GM12878 (cell line): ENCODE data around the gene TMED10. TPM values are rescaled to one million over a fixed set of nuclear protein-coding genes. Genes with fewer than 3 reads are reported as not detected.
A peak's percentile ranks its signal among the peaks of the same experiment; 100 is the strongest.

Experiments used
- ATAC-seq: fragments of 200-7000 bp; cut with Tn5 transposase; 3 replicates; pipeline ENCODE4 v1.9.1; 2020; ENCODE audit warnings: mild to moderate bottlenecking, moderate library complexity
- BruUV-seq: library from RNA; stranded (reverse); fragments of 400-500 nt; replicated peaks from 2 replicates; lab custom pipeline; 2021; lab: Mats Ljungman, UMichigan
- CTCF ChIA-PET: fragments of 300-600 bp; sonication (Branson Sonifier 250); formaldehyde crosslinking; extraction: SDS; loops from one replicate; lab custom pipeline; 2021; ENCODE audit warnings: inconsistent platforms; lab: Yijun Ruan, JAX
- POLR2A ChIA-PET: fragments of 350-600 bp; formaldehyde crosslinking; extraction: SDS; loops from one replicate; lab custom pipeline; 2021; ENCODE audit warnings: inconsistent platforms; lab: Charles Lee
- RAD21 ChIA-PET: fragments of 300-600 bp; sonication (Branson Sonifier 250); formaldehyde crosslinking; loops from one replicate; lab custom pipeline; 2023; ENCODE audit warnings: antibody characterized with exemption; ENCODE audit not compliant: unreplicated experiment; lab: Charles Lee
- SMC1A ChIA-PET: fragments of 300-600 bp; sonication (Branson Sonifier 250); formaldehyde crosslinking; loops from one replicate; lab custom pipeline; 2023; ENCODE audit not compliant: unreplicated experiment, uncharacterized antibody; lab: Charles Lee
- DNase-seq: peaks from one replicate; pipeline ENCODE4 v3.0.0-alpha.2; 2011; ENCODE audit warnings: low read depth, low spot score
- FAIRE-seq: peaks from 3 replicates; lab custom pipeline; 2011; peaks lifted over from hg19 to GRCh38; lab: Jason Lieb, UNC
- H2AFZ ChIP-seq: 2 replicates; pipeline ENCODE4 v1.6.0; 2011; ENCODE audit warnings: low read depth, low read length, control low read depth; ENCODE audit not compliant: control insufficient read depth
- H3K27ac ChIP-seq: 2 replicates; pipeline ENCODE4 v1.5.1; 2011; ENCODE audit warnings: control low read depth; ENCODE audit not compliant: control insufficient read depth, insufficient read depth
- H3K27me3 ChIP-seq, 2 experiments: replicated peaks in 1 of 2; 2 replicates each; pipeline versions ENCODE4 v1.6.0 to v1.6.1; 2011; ENCODE audit warnings: low read length in 1 of 2; ENCODE audit not compliant: control insufficient read depth in 2 of 2, insufficient read depth in 2 of 2
- H3K36me3 ChIP-seq, 2 experiments: 2 replicates each; pipeline ENCODE4 v1.5.1; 2011; ENCODE audit warnings: low read length in 1 of 2; ENCODE audit not compliant: control insufficient read depth in 2 of 2, insufficient read depth in 2 of 2
- H3K4me1 ChIP-seq: 2 replicates; pipeline ENCODE4 v1.6.1; 2011; ENCODE audit warnings: mild to moderate bottlenecking, low read length, moderate library complexity, mixed read lengths; ENCODE audit not compliant: control insufficient read depth, insufficient read depth
- H3K4me2 ChIP-seq: 2 replicates; pipeline ENCODE4 v1.6.0; 2011; ENCODE audit warnings: control low read depth; ENCODE audit not compliant: control insufficient read depth, insufficient read depth
- H3K4me3 ChIP-seq: fragments of 200-600 bp; sonication (generic); 2 replicates; pipeline ENCODE4 v1.5.1; 2016
- H3K79me2 ChIP-seq: 2 replicates; pipeline ENCODE4 v1.6.0; 2011; ENCODE audit warnings: low read length; ENCODE audit not compliant: control insufficient read depth, insufficient read depth
- H3K9ac ChIP-seq: 2 replicates; pipeline ENCODE4 v1.8.0; 2011; ENCODE audit warnings: low read length, control low read depth, mixed read lengths; ENCODE audit not compliant: control insufficient read depth, insufficient read depth
- H3K9me3 ChIP-seq: replicated peaks from 3 replicates; pipeline ENCODE4 v1.5.1; 2011; ENCODE audit warnings: mild to moderate bottlenecking, low read length; ENCODE audit not compliant: control insufficient read depth, insufficient read depth
- H4K20me1 ChIP-seq: 2 replicates; pipeline ENCODE4 v1.6.0; 2011; ENCODE audit not compliant: control insufficient read depth, insufficient read depth
- BCL11A ChIP-seq: IDR thresholded peaks from 2 replicates; pipeline ENCODE4 v1.6.1; 2011; ENCODE audit warnings: low read depth, low read length
- CHD4 ChIP-seq: fragments of 200-600 bp; sonication (generic); IDR thresholded peaks from 2 replicates; pipeline ENCODE4 v1.6.1; 2016; ENCODE audit warnings: mild to moderate bottlenecking
- GABPA ChIP-seq: IDR thresholded peaks from 2 replicates; pipeline ENCODE4 v1.6.1; 2014; ENCODE audit warnings: antibody characterized with exemption, low read depth, mild to moderate bottlenecking, inconsistent platforms
- GATAD2B ChIP-seq: fragments of 450-650 bp; conservative IDR thresholded peaks from 2 replicates; pipeline ENCODE4 v1.6.1; 2017; ENCODE audit warnings: low read depth, mild to moderate bottlenecking, moderate library complexity
- HDAC2 ChIP-seq: fragments of 200-600 bp; sonication (generic); IDR thresholded peaks from 2 replicates; pipeline ENCODE4 v1.6.1; 2017
- NFYA ChIP-seq: IDR thresholded peaks from 2 replicates; pipeline ENCODE4 v1.6.1; 2011; ENCODE audit warnings: low read depth, mild to moderate bottlenecking, low read length, improper control_type of control experiment, borderline replicate concordance
- NR2C2 ChIP-seq: IDR thresholded peaks from 2 replicates; pipeline ENCODE4 v1.6.1; 2011; ENCODE audit warnings: borderline replicate concordance, low read depth; ENCODE audit not compliant: control insufficient read depth, insufficient read length
- NRF1 ChIP-seq: conservative IDR thresholded peaks from 2 replicates; pipeline ENCODE4 v1.6.1; 2011; ENCODE audit warnings: mild to moderate bottlenecking, low read depth, low read length, improper control_type of control experiment
- PKNOX1 ChIP-seq: fragments of 450-650 bp; IDR thresholded peaks from 2 replicates; pipeline ENCODE4 v1.6.1; 2016; ENCODE audit warnings: mild to moderate bottlenecking
- PML ChIP-seq: IDR thresholded peaks from 2 replicates; pipeline ENCODE4 v1.6.1; 2012; ENCODE audit warnings: low read length, inconsistent platforms
- RAD51 ChIP-seq: fragments of 450-650 bp; IDR thresholded peaks from 2 replicates; pipeline ENCODE4 v1.6.1; 2016; ENCODE audit warnings: moderate library complexity, mild to moderate bottlenecking, inconsistent platforms
- RELA ChIP-seq: fragments of 450-650 bp; IDR thresholded peaks from 2 replicates; pipeline ENCODE4 v1.8.0; 2014; ENCODE audit warnings: borderline replicate concordance; ENCODE audit not compliant: partially characterized antibody
- SMAD5 ChIP-seq: IDR thresholded peaks from 2 replicates; pipeline ENCODE4 v1.6.1; 2016; ENCODE audit warnings: antibody characterized with exemption, low read depth
- SMARCA5 ChIP-seq: fragments of 450-650 bp; IDR thresholded peaks from 2 replicates; pipeline ENCODE4 v1.6.1; 2017; ENCODE audit warnings: mild to moderate bottlenecking
- SUZ12 ChIP-seq: fragments of 200-600 bp; sonication (generic); IDR thresholded peaks from one replicate; pipeline ENCODE4 v1.6.1; 2018; ENCODE audit warnings: antibody characterized with exemption, mild to moderate bottlenecking; ENCODE audit not compliant: unreplicated experiment
- ZBTB33 ChIP-seq: fragments of 450-650 bp; IDR thresholded peaks from 2 replicates; pipeline ENCODE4 v1.6.1; 2017; ENCODE audit warnings: mild to moderate bottlenecking
- ZNF24 ChIP-seq: fragments of 450-650 bp; IDR thresholded peaks from 2 replicates; pipeline ENCODE4 v1.6.1; 2017; ENCODE audit warnings: antibody characterized with exemption, mild to moderate bottlenecking
- WGBS: methylation state at CpG from one replicate; pipeline ENCODE4 v1.1.6; 2016; ENCODE audit warnings: low lambda C conversion rate; ENCODE audit not compliant: insufficient replicate concordance, insufficient coverage; ENCODE audit errors: missing lambda C conversion rate; 5-methylcytosine and 5-hydroxymethylcytosine counted together
- in situ Hi-C: fragments of 300-500 bp; cut with MboI; formaldehyde crosslinking; loops from 9 replicates; pipeline ENCODE4 v1.14.3; 2018; ENCODE audit warnings: mixed read lengths
- intact Hi-C: fragments of 100-400 bp; cut with micrococcal nuclease; formaldehyde crosslinking; loops from one replicate; pipeline ENCODE4 v1.14.2; 2022; ENCODE audit not compliant: unreplicated experiment
- polyA plus RNA-seq, 11 experiments: library from polyadenylated mRNA; depleted of rRNA in 4 of 11; unstranded in 6 of 11; stranded (reverse) in 5 of 11; fragments of >200 nt; fragmentation: Nextera tagmentation in 4 of 11; fragmentation: Illumina TruSeq in 1 of 11; extraction: Ambion mirVana in 4 of 11; extraction: Trizol in 1 of 11; gene quantifications; 1 replicate in 1 of 11; 2 replicates in 10 of 11; pipeline versions ENCODE4 v1.2.1 to v1.2.3, GENCODE V29; 2011 to 2016; ENCODE audit warnings: inconsistent platforms in 2 of 11, missing spikeins in 2 of 11, low read depth in 1 of 11
- total RNA-seq, 4 experiments: library from RNA; depleted of rRNA in 3 of 4; stranded (reverse); fragments of >200 nt in 3 of 4; fragmentation: Illumina TruSeq in 1 of 4; extraction: Trizol in 1 of 4; gene quantifications; 2 replicates each; pipeline versions ENCODE4 v1.2.1 to v1.2.3, GENCODE V29; 2013 to 2021
- TF ChIP-seq, protein P1 (sequence below): IDR thresholded peaks from 2 replicates; pipeline ENCODE4 v1.6.1; 2012; ENCODE audit warnings: low read length, inconsistent platforms

The TMED10 gene
- total and polyA plus RNA-seq, 10 of the 15 experiments (the other 5 are each of a cell fraction or from before 2014, with no cell fraction given) = 99.8 to 270 (median 180) TPM

DNA sequence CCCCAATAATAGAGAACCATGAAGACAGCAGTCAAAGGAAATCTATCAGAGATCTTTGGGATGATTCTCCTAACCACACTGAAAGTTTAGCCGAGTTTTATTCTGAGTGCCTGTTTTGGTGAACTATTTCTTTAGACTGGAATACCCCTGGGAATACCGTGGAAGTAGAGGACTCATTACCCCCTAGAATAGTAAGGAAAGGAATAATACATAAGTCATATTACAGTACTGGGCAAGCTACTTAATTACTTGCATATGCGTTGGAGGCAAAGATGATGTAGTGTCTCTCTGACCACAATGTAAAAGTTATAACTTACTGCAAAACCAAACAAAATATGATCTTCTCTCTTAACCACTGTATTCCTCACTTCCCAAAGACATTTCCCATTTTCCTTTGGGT, 81.5 kb downstream of the TMED10 start (continued):
- no peak for TF ChIP-seq CHD4
- no peak for TF ChIP-seq NRF1
- TF ChIP-seq PKNOX1 = no peak
- TF ChIP-seq, protein P1, sequence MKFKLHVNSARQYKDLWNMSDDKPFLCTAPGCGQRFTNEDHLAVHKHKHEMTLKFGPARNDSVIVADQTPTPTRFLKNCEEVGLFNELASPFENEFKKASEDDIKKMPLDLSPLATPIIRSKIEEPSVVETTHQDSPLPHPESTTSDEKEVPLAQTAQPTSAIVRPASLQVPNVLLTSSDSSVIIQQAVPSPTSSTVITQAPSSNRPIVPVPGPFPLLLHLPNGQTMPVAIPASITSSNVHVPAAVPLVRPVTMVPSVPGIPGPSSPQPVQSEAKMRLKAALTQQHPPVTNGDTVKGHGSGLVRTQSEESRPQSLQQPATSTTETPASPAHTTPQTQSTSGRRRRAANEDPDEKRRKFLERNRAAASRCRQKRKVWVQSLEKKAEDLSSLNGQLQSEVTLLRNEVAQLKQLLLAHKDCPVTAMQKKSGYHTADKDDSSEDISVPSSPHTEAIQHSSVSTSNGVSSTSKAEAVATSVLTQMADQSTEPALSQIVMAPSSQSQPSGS = no peak
- TF ChIP-seq ZNF24 = no peak
- no peak for TF ChIP-seq NR2C2
- TF ChIP-seq RAD51 = no peak

- RAD21 ChIA-PET = no interaction called here
- in situ Hi-C loops = loop anchor here (5.0 kb wide), 1 partner anchor 240 kb away; no protein-coding TSS in a partner anchor
- WGBS = 97% methylated on average over 2 of the region's 2 CpGs
- SMC1A ChIA-PET = interaction anchor here (0.9 to 1.4 kb wide), 2 partner anchors 14 to 232 kb away, joined by 3 to 4 read pairs; no protein-coding TSS in a partner anchor
- CTCF ChIA-PET = interaction anchor here (0.7 to 3.6 kb wide), 3 partner anchors 161 to 411 kb away, joined by 3 to 23 read pairs (median 3); no protein-coding TSS in a partner anchor
- Histone ChIP-seq H3K4me3 (no peak overlapping the region), H3K4me2 (no peak overlapping the region), H3K36me3 (peaks cover 0 to 8% of the 10 kb centered on the region in 2 experiments; a peak in 3 of 4 replicates), H3K9ac (no peak overlapping the region), H2AFZ (no peak overlapping the region)
- ATAC-seq = no peak
- TSS peak; percentile 15 for BruUV-seq
- TF ChIP-seq PML (no peak), GABPA (no peak), RELA (no peak), SMARCA5 (no peak), SUZ12 (no peak), GATAD2B (no peak), SMAD5 (no peak), HDAC2 (no peak), ZBTB33 (no peak), NFYA (no peak), BCL11A (no peak)
- TF ChIP-seq, all 136 proteins: peak for 0
- intact Hi-C loops = no loop called here
- Histone ChIP-seq H3K27ac (no peak overlapping the region), H4K20me1 (no peaks in the 10 kb centered on the region; the same call in 1 of the 2 replicates), H3K27me3 (no peaks in the 10 kb centered on the region), H3K79me2 (no peaks in the 10 kb centered on the region), H3K4me1 (no peaks in the 10 kb centered on the region), H3K9me3 (no peaks in the 10 kb centered on the region)
- no peak for FAIRE-seq
- DNase-seq = no peak
- POLR2A ChIA-PET = no interaction called here
Observed at GRCh38 chr14:75092698-75093097, 83.7 kb downstream of the TMED10 start.
